OCI-LY7 (cell line): Measurements from ENCODE around the gene CRYBB1. TPM values are rescaled to one million over a fixed set of nuclear protein-coding genes. Genes with fewer than 3 reads are reported as not detected.
A peak's percentile ranks its signal among the peaks of the same experiment; 100 is the strongest.

ENCODE experiments used
- BruUV-seq: library from RNA; stranded (reverse); fragments of 400-500 nt; replicated peaks from 2 replicates; lab custom pipeline; 2021; lab: Mats Ljungman, UMichigan
- CTCF ChIA-PET: fragments of 300-600 bp; sonication (Branson Sonifier 250); formaldehyde crosslinking; loops from one replicate; lab custom pipeline; 2022; ENCODE audit warnings: antibody characterized with exemption; ENCODE audit not compliant: unreplicated experiment; lab: Charles Lee
- POLR2A ChIA-PET: fragments of 300-600 bp; sonication (Branson Sonifier 250); formaldehyde crosslinking; loops from one replicate; lab custom pipeline; 2022; ENCODE audit warnings: antibody characterized with exemption; lab: Charles Lee
- DNase-seq: peaks from one replicate; pipeline ENCODE4 v3.0.0-alpha.2; 2015; ENCODE audit warnings: low spot score
- H2AFZ ChIP-seq: fragments of 200-600 bp; sonication (generic), shearing (Covaris generic); 2 replicates; pipeline ENCODE4 v1.6.1; 2014; ENCODE audit warnings: mild to moderate bottlenecking, antibody characterized with exemption, low read length, moderate library complexity
- H3K27ac ChIP-seq: fragments of 200-600 bp; sonication (generic); 2 replicates; pipeline ENCODE4 v1.5.1; 2014; ENCODE audit warnings: mixed run types, low read depth, mild to moderate bottlenecking, moderate library complexity, low read length, inconsistent platforms; ENCODE audit not compliant: poor library complexity, severe bottlenecking
- H3K36me3 ChIP-seq: fragments of 200-600 bp; sonication (generic); 2 replicates; pipeline ENCODE4 v1.6.1; 2014; ENCODE audit warnings: mild to moderate bottlenecking, antibody characterized with exemption, low read length, moderate library complexity, mixed read lengths; ENCODE audit not compliant: insufficient read depth
- H3K4me1 ChIP-seq: fragments of 200-600 bp; sonication (generic); 2 replicates; pipeline ENCODE4 v1.5.1; 2014; ENCODE audit warnings: mild to moderate bottlenecking, low read length; ENCODE audit not compliant: insufficient read depth, poor library complexity, severe bottlenecking
- H3K4me2 ChIP-seq: fragments of 200-600 bp; sonication (generic); 2 replicates; pipeline ENCODE4 v1.6.1; 2014; ENCODE audit warnings: mild to moderate bottlenecking, low read length
- H3K4me3 ChIP-seq: fragments of 200-600 bp; sonication (generic); 2 replicates; pipeline ENCODE4 v1.5.1; 2014; ENCODE audit warnings: mild to moderate bottlenecking, low read depth, low read length; ENCODE audit not compliant: poor library complexity, severe bottlenecking
- H3K79me2 ChIP-seq: fragments of 200-600 bp; sonication (generic); 2 replicates; pipeline ENCODE4 v1.6.1; 2016; ENCODE audit warnings: low read depth, mild to moderate bottlenecking, low read length, moderate library complexity, mixed read lengths; ENCODE audit not compliant: insufficient read depth
- H3K9me2 ChIP-seq: fragments of 200-600 bp; sonication (generic); 2 replicates; pipeline ENCODE4 v1.6.1; 2016; ENCODE audit warnings: mild to moderate bottlenecking, low read length, mixed read lengths; ENCODE audit not compliant: insufficient read depth
- H3K9me3 ChIP-seq: fragments of 200-600 bp; sonication (generic); 2 replicates; pipeline ENCODE4 v1.6.1; 2014; ENCODE audit warnings: mild to moderate bottlenecking, mixed run types, low read length, mixed read lengths
- H4K20me1 ChIP-seq: fragments of 200-600 bp; sonication (generic); 2 replicates; pipeline ENCODE4 v1.6.1; 2014; ENCODE audit warnings: mild to moderate bottlenecking, antibody characterized with exemption, low read length, moderate library complexity, mixed read lengths; ENCODE audit not compliant: insufficient read depth
- EZH2phosphoT487 ChIP-seq: fragments of 200-600 bp; sonication (generic); IDR thresholded peaks from 2 replicates; pipeline ENCODE4 v1.6.1; 2018; ENCODE audit warnings: low read depth, borderline replicate concordance, mild to moderate bottlenecking, mixed run types, antibody characterized with exemption, low read length, moderate library complexity, mixed read lengths
- intact Hi-C: fragments of 100-400 bp; cut with micrococcal nuclease; formaldehyde crosslinking; loops from one replicate; pipeline ENCODE4 v1.10.0; 2022; ENCODE audit not compliant: unreplicated experiment
- total RNA-seq, 2 experiments: library from RNA; depleted of rRNA in 1 of 2; stranded (reverse); fragments of >200 nt in 1 of 2; shearing (Covaris generic) in 1 of 2; gene quantifications; 2 replicates each; pipeline ENCODE4 v1.2.3, GENCODE V29; 2014 to 2022
- TF ChIP-seq, protein P1 (sequence below): fragments of 200-600 bp; sonication (generic); conservative IDR thresholded peaks from 2 replicates; pipeline ENCODE4 v1.5.1; 2014; ENCODE audit warnings: mild to moderate bottlenecking, antibody characterized with exemption, low read length, moderate library complexity, mixed read lengths

Gene CRYBB1
- total RNA-seq, 2 experiments from 2014 or later, result 0.35 TPM; not detected in 1

DNA sequence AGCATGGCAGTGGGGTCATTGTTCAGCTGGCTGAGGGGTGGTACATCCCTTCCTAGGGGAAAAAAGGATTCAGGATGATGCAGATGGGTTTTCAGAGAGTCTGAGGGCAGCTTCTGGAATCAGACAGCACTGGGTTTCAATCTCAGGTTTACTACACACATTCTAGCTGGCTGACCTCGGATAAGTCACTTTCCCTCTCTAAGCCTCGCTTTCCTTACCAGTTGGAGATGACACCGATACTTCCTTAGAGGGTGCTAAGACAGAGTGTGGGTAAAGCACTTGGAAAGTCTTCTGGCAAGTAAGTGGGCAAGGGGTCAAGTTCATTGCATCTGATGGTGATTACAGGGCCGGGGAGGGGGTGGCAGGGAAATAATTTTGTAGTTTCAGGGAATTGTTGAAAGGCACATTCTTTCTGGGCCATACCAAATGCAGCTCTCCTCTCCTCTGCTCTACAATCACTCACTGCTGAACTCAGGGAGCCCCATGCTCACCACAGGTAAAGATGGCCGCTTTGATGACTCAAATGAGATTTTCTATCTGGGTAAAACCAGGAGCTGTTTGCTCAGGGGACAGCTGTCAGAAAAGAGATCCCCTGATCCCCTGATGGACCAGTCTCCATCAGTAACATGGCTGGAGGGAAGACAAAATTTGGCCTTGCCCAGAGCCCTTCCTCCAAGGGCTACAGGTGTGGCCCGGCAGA lies 33.0 kb upstream of the CRYBB1 start:
- Histone ChIP-seq H3K4me3 (no peak overlapping the region), H2AFZ (no peak overlapping the region), H3K27ac (no peak overlapping the region), H3K79me2 (no peaks in the 10 kb centered on the region), H3K4me2 (no peak overlapping the region), H3K9me2 (no peaks in the 10 kb centered on the region), H4K20me1 (no peaks in the 10 kb centered on the region), H3K9me3 (no peaks in the 10 kb centered on the region), H3K36me3 (no peaks in the 10 kb centered on the region), H3K4me1 (peaks cover 35% of the 10 kb centered on the region)
- DNase-seq, result no peak
- no TSS peak for BruUV-seq
- ChIA-PET POLR2A (interaction anchor here (0.8 to 1.5 kb wide), 2 partner anchors 9 to 205 kb away, joined by 3 read pairs; no protein-coding TSS in a partner anchor), CTCF (no interaction called here)
- TF ChIP-seq EZH2phosphoT487, result no peak
- TF ChIP-seq, protein P1, sequence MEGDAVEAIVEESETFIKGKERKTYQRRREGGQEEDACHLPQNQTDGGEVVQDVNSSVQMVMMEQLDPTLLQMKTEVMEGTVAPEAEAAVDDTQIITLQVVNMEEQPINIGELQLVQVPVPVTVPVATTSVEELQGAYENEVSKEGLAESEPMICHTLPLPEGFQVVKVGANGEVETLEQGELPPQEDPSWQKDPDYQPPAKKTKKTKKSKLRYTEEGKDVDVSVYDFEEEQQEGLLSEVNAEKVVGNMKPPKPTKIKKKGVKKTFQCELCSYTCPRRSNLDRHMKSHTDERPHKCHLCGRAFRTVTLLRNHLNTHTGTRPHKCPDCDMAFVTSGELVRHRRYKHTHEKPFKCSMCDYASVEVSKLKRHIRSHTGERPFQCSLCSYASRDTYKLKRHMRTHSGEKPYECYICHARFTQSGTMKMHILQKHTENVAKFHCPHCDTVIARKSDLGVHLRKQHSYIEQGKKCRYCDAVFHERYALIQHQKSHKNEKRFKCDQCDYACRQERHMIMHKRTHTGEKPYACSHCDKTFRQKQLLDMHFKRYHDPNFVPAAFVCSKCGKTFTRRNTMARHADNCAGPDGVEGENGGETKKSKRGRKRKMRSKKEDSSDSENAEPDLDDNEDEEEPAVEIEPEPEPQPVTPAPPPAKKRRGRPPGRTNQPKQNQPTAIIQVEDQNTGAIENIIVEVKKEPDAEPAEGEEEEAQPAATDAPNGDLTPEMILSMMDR, result 0 out of 2 replicates have a peak, but pooled peaks have one; percentile 3
- intact Hi-C loops, result no loop called here

DNA sequence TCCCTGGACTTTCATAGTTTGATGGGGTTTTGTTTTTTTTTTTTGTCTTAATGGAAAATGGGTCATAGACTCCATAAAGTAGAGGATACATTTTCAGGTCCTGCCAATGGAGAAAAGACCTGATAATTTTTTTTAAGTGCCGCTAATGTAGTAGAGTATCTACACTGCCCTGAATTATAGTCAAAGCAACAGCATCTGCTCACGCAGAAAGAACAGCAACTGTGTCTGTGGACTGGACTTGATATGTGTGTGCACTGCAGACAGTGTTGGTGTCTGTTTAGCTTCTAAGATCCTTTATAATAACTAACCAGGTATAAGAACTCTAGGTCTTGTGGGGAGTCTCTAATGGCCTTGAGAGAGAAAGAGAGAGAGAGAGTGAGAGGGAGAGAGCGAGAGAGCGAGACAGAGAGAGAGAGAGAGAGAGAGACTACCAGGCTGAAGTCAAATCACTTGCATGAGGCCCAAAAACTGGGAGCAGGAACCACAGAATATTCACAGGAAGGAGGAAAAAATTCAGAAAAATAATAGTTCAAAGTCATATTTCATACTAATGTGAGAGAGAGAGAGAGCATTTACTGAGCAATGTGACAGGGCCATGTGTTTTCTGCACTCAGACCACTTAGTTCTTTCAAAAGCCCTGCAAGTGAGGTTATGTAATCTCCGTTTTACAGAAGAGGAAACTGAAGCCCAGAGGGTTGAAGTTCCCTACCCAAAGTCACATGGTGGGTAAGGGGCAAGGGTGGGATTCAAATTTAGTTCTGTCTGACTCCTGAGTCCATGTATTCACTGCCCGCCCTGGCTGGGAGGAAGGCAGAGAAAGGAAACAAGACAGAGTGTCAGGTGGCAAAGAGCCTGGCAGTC lies 30.9 kb upstream of the CRYBB1 start:
- DNase-seq, result no peak
- BruUV-seq, result no TSS peak
- intact Hi-C loops, result no loop called here
- POLR2A ChIA-PET, result no interaction called here
- Histone ChIP-seq H3K4me3 (no peak overlapping the region), H3K4me1 (peaks cover 57% of the 10 kb centered on the region), H3K36me3 (no peaks in the 10 kb centered on the region), H3K9me3 (no peaks in the 10 kb centered on the region), H2AFZ (peak overlapping the region; percentile 17; the same call in 1 of the 2 replicates), H3K9me2 (no peaks in the 10 kb centered on the region), H3K79me2 (no peaks in the 10 kb centered on the region), H3K27ac (no peak overlapping the region), H3K4me2 (peak overlapping the region; percentile 46), H4K20me1 (no peaks in the 10 kb centered on the region)
- TF ChIP-seq, protein P1, result no peak
- no peak for TF ChIP-seq EZH2phosphoT487
- CTCF ChIA-PET, result no interaction called here
